ENCODE measurements around the gene DGKG.

DGKG gene

DNA sequence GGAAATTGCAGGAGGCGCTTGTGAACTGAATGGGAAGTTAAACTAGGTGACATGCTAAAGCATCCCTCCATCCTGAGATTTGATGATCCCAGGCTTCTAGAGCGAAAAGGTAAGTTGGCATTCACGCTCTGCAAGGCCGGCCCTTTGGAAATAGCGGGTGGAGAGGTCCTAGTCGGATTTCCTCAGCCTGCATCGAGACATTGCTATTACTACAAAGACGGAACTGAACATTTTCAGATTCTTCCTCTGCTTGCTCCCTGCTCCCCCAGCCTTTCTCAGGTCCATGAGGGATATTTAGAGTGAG lies 77.7 kb downstream of the DGKG start:
- no peak overlapping the region for H3K4me3 ChIP-seq (ENCODE audit: low read length, poor library complexity, severe bottlenecking)
- H3K4me2 ChIP-seq (ENCODE audit: low read depth, low read length, poor library complexity, severe bottlenecking): no peak overlapping the region
- H3F3A ChIP-seq (ENCODE audit: low read depth): no peaks in the 10 kb centered on the region
- no peaks in the 10 kb centered on the region for H3K36me3 ChIP-seq (ENCODE audit: insufficient read depth, low read length)
- H4K20me1 ChIP-seq (ENCODE audit: insufficient read depth, low read length, poor library complexity, severe bottlenecking): no peaks in the 10 kb centered on the region
- no peak overlapping the region for H2AFZ ChIP-seq (ENCODE audit: low read length)
- no peaks in the 10 kb centered on the region for H3K9me3 ChIP-seq (ENCODE audit: insufficient read depth, low read depth, low read length)
- H3K27me3 ChIP-seq (ENCODE audit: insufficient read depth, low read length, poor library complexity, severe bottlenecking): no peaks in the 10 kb centered on the region
- TF ChIP-seq CTCF (conservative IDR thresholded peaks at IDR 0.05; ENCODE audit: low read length) (no peak), EZH2phosphoT487 (IDR thresholded peaks at IDR 0.05; ENCODE audit: borderline replicate concordance) (no peak)
- no peak overlapping the region for H3K9ac ChIP-seq (ENCODE audit: low read depth, low read length, poor library complexity, severe bottlenecking)
- H3K79me2 ChIP-seq (ENCODE audit: insufficient read depth, low read length): no peaks in the 10 kb centered on the region
- H3K4me1 ChIP-seq (ENCODE audit: insufficient read depth, low read length, poor library complexity, severe bottlenecking): peaks cover 10% of the 10 kb centered on the region
- no peaks in the 10 kb centered on the region for H3K9me2 ChIP-seq (replicated peaks; ENCODE audit: low read depth, low read length)

- Histone ChIP-seq H3K4me3 (ENCODE audit: low read length, poor library complexity, severe bottlenecking) (no peak overlapping the region), H3K36me3 (ENCODE audit: insufficient read depth, low read length) (no peaks in the 10 kb centered on the region), H3K27me3 (ENCODE audit: insufficient read depth, low read length, poor library complexity, severe bottlenecking) (no peaks in the 10 kb centered on the region), H3K9me3 (ENCODE audit: insufficient read depth, low read depth, low read length) (no peaks in the 10 kb centered on the region), H3F3A (ENCODE audit: low read depth) (no peaks in the 10 kb centered on the region), H4K20me1 (ENCODE audit: insufficient read depth, low read length, poor library complexity, severe bottlenecking) (no peaks in the 10 kb centered on the region), H3K4me2 (ENCODE audit: low read depth, low read length, poor library complexity, severe bottlenecking) (no peak overlapping the region), H2AFZ (ENCODE audit: low read length) (no peak overlapping the region), H3K4me1 (ENCODE audit: insufficient read depth, low read length, poor library complexity, severe bottlenecking) (peaks cover 10% of the 10 kb centered on the region), H3K9me2 (replicated peaks; ENCODE audit: low read depth, low read length) (no peaks in the 10 kb centered on the region), H3K79me2 (ENCODE audit: insufficient read depth, low read length) (no peaks in the 10 kb centered on the region), H3K9ac (ENCODE audit: low read depth, low read length, poor library complexity, severe bottlenecking) (no peak overlapping the region)
- TF ChIP-seq CTCF (conservative IDR thresholded peaks at IDR 0.05; ENCODE audit: low read length) (no peak), EZH2phosphoT487 (IDR thresholded peaks at IDR 0.05; ENCODE audit: borderline replicate concordance) (no peak)
These were observed 78.2 kb downstream of the DGKG start for GRCh38 chr3:186283651-186284348.

DNA sequence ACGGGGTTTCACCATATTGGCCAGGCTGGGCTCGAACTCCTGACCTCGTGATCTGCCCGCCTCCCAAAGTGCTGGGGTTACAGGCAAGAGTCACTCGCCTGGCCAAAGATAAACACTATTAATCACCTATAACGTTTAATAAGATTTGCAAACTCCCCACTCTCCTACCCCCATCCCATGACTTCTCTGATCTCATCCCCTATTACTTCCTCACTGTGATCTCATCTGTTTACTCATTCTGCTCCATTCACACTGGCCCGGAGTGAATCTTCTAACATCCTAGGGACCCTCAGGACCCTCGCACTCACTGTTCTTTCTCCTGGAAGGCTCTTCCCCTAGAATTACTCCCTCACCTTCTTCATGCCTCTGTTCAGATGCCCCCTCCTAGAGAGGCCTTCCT lies 78.9 kb downstream of the DGKG start:
- Histone ChIP-seq H3K4me1 (ENCODE audit: insufficient read depth, low read length, poor library complexity, severe bottlenecking) (peaks cover 10% of the 10 kb centered on the region), H2AFZ (ENCODE audit: low read length) (no peak overlapping the region), H3K79me2 (ENCODE audit: insufficient read depth, low read length) (no peaks in the 10 kb centered on the region), H3K4me2 (ENCODE audit: low read depth, low read length, poor library complexity, severe bottlenecking) (no peak overlapping the region), H3K9me3 (ENCODE audit: insufficient read depth, low read depth, low read length) (no peaks in the 10 kb centered on the region), H3K27me3 (ENCODE audit: insufficient read depth, low read length, poor library complexity, severe bottlenecking) (no peaks in the 10 kb centered on the region), H3K36me3 (ENCODE audit: insufficient read depth, low read length) (no peaks in the 10 kb centered on the region), H3F3A (ENCODE audit: low read depth) (no peaks in the 10 kb centered on the region), H3K9me2 (replicated peaks; ENCODE audit: low read depth, low read length) (no peaks in the 10 kb centered on the region), H4K20me1 (ENCODE audit: insufficient read depth, low read length, poor library complexity, severe bottlenecking) (no peaks in the 10 kb centered on the region), H3K4me3 (ENCODE audit: low read length, poor library complexity, severe bottlenecking) (no peak overlapping the region), H3K9ac (ENCODE audit: low read depth, low read length, poor library complexity, severe bottlenecking) (no peak overlapping the region)
- TF ChIP-seq CTCF (conservative IDR thresholded peaks at IDR 0.05; ENCODE audit: low read length) (no peak), EZH2phosphoT487 (IDR thresholded peaks at IDR 0.05; ENCODE audit: borderline replicate concordance) (no peak)
